HG02763 (cell line): ENCODE measurements around the gene CTNNBIP1.
"Not testable (repeated sequence)": the region's sequence is repeated elsewhere in the genome, so short reads cannot be mapped to it uniquely, and the experiment has no call there.

Experiments
- ATAC-seq: cut with Tn5 transposase; IDR thresholded peaks from one replicate; pipeline ENCODE4 v1.9.1; 2021; ENCODE audit warnings: mild to moderate bottlenecking, moderate library complexity; ENCODE audit not compliant: unreplicated experiment

CTNNBIP1 gene

GRCh38 chr1:9809100-9809510 is 101.0 kb downstream of the CTNNBIP1 start:
- no peak for ATAC-seq

GRCh38 chr1:9808459-9808858 is 101.6 kb downstream of the CTNNBIP1 start:
- no peak for ATAC-seq

- ATAC-seq: no peak
These were observed 102.5 kb downstream of the CTNNBIP1 start for GRCh38 chr1:9807541-9807940.

- not testable (repeated sequence) for ATAC-seq
These were observed 104.1 kb downstream of the CTNNBIP1 start for GRCh38 chr1:9805972-9806371.

- ATAC-seq: no peak
These were observed 105.0 kb downstream of the CTNNBIP1 start for GRCh38 chr1:9805006-9805508.

GRCh38 chr1:9803003-9803918 is 106.8 kb downstream of the CTNNBIP1 start:
- not testable (repeated sequence) for ATAC-seq

- ATAC-seq: no peak
These were observed 108.2 kb downstream of the CTNNBIP1 start for GRCh38 chr1:9801909-9802308.
